SH-SY5Y (cell line): ENCODE data around the gene CUEDC1.

Experiments used
- GATA2 ChIP-seq: IDR thresholded peaks from 2 replicates; pipeline ENCODE4 v1.6.1; 2011; ENCODE audit warnings: mild to moderate bottlenecking, low read depth, low read length
- GATA3 ChIP-seq: IDR thresholded peaks from 2 replicates; pipeline ENCODE4 v1.6.1; 2011; ENCODE audit warnings: low read depth, mild to moderate bottlenecking, low read length, moderate library complexity

DNA sequence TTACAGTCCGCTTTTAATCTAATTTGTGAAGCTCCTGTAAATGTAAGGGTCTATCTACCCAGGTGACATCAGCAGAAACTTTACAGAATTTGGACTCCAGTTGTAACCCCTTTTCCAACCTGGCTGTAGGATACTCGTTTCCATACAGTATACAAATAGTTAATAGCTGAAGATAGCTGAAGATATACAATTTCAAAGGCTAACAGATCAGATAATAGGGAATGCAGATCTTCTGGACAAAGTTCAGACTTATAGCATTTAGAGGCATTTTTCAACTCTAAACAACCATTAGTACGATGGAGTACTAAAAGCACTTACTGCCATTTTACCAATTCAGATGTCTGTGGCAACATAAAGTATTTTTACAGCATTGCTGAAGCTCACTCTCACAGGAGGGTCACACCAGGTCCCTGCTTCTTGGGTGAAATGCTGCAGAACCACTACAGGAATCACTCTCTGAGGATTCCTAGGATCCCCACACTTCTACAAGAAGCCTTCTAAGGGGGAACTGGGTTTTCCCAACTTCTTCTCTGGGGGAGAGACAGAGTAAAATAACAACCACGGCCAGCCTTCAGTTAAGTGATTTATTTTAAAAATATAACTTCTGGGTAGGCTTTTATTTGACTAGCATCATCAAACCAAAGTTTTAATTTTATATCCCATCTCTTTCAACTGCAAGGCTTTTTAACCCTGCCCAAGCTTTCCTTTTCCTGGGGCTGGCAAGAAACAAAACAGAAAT lies 29.9 kb upstream of the CUEDC1 start:
- no peak for TF ChIP-seq GATA2
- TF ChIP-seq GATA3: no peak
